Measurements from ENCODE around the gene CNDP2. TPM values are rescaled to one million over a fixed set of nuclear protein-coding genes. Genes with fewer than 3 reads are reported as not detected.

The CNDP2 gene
- total RNA-seq, 4 donors from 2014 or later = 58.4 to 79.9 (median 69.5) TPM

DNA sequence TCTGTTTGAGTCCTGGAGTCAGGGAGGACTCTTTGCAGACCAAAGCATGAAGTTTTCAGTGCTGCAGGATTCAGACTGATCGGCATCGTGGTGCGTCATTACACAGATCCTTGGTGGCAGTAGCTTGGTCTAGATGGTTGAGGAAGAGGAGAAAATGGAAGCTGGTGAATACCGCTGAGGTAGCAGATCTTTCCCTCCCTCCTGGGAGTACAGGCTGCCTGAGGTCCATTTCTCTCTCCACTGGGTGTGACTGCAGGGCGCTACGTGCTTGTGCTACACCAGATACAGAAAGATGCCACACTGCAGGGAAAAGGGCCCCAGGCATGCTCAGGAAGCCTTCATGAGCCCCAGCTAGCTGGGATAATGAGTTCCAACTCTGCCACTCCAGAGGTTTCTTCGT lies 34.9 kb downstream of the CNDP2 start:
- no peaks in the 10 kb centered on the region for H3K9me3 ChIP-seq
- H3K4me3 ChIP-seq = no peak overlapping the region
- no peaks in the 10 kb centered on the region for H3K27me3 ChIP-seq
- DNase-seq (ENCODE audit: low spot score in 2 of 2) = no peak
- TF ChIP-seq EP300 (IDR thresholded peaks at IDR 0.05) = no peak
- TF ChIP-seq POLR2A (IDR thresholded peaks at IDR 0.05) = no peak
- TF ChIP-seq POLR2AphosphoS5 (IDR thresholded peaks at IDR 0.05) = no peak
- TF ChIP-seq, protein P1, sequence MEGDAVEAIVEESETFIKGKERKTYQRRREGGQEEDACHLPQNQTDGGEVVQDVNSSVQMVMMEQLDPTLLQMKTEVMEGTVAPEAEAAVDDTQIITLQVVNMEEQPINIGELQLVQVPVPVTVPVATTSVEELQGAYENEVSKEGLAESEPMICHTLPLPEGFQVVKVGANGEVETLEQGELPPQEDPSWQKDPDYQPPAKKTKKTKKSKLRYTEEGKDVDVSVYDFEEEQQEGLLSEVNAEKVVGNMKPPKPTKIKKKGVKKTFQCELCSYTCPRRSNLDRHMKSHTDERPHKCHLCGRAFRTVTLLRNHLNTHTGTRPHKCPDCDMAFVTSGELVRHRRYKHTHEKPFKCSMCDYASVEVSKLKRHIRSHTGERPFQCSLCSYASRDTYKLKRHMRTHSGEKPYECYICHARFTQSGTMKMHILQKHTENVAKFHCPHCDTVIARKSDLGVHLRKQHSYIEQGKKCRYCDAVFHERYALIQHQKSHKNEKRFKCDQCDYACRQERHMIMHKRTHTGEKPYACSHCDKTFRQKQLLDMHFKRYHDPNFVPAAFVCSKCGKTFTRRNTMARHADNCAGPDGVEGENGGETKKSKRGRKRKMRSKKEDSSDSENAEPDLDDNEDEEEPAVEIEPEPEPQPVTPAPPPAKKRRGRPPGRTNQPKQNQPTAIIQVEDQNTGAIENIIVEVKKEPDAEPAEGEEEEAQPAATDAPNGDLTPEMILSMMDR (IDR thresholded peaks at IDR 0.05) = no peak
- no peak overlapping the region for H3K27ac ChIP-seq
- H3K36me3 ChIP-seq = no peaks in the 10 kb centered on the region
- WGBS = 80% methylated on average over 7 of the region's 7 CpGs
- H3K4me1 ChIP-seq = no peaks in the 10 kb centered on the region

DNA sequence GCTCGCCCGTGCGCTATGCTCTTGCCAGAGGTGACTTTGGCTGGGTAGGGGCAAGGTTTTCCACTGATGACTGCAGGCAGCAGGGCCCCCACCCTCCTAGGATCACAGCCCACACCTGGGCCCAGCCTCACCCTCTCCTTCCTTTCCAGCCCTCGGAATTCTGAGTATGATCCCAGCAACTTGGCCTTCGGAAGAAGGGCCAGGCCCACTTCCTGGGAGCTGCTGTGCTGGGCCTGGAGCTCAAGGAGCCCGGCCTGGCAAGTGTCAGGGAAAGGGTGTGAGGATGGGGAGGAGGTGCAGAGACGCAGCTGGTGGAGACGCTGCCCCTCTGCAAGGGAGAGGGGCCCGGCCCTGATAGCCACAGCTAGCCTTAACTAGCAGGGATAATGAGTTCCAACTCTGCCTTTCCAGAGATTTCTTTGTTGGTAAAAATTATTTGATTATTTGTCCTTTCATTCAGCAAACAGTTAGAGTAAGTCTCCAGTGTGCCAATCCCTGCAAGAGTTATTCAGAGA lies 36.4 kb downstream of the CNDP2 start:
- no peak for TF ChIP-seq POLR2AphosphoS5 (IDR thresholded peaks at IDR 0.05)
- TF ChIP-seq, protein P1 (IDR thresholded peaks at IDR 0.05) = no peak
- TF ChIP-seq POLR2A (IDR thresholded peaks at IDR 0.05) = no peak
- no peak for TF ChIP-seq EP300 (IDR thresholded peaks at IDR 0.05)
- Histone ChIP-seq H3K4me3 (no peak overlapping the region), H3K27me3 (no peaks in the 10 kb centered on the region), H3K9me3 (no peaks in the 10 kb centered on the region), H3K36me3 (no peaks in the 10 kb centered on the region), H3K4me1 (no peaks in the 10 kb centered on the region), H3K27ac (no peak overlapping the region)
- WGBS = 68% methylated on average over 9 of the region's 9 CpGs
- no peak for DNase-seq (ENCODE audit: low spot score in 2 of 2)

DNA sequence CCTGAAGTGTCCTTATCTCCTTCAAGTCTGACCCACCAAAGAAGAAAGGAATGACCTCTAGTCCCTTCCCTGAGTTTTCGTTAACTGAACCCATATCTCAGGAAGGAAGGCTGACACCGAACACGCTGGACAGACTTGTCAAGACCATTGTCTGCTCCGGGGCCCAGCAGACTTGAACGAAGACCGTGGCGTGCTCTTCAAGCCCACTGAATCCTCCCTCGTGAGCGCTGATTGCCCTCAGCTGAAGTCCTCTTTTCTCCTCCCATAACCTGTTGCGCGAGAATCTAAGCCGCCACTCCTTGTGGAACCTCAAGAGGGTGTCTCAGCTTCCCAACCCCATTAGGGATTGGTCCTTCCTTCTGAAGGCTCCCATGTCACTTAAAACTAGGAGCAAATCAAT lies 37.5 kb downstream of the CNDP2 start:
- no peaks in the 10 kb centered on the region for H3K27me3 ChIP-seq
- no peaks in the 10 kb centered on the region for H3K9me3 ChIP-seq
- H3K4me3 ChIP-seq = no peak overlapping the region
- TF ChIP-seq, protein P1 (IDR thresholded peaks at IDR 0.05) = no peak
- TF ChIP-seq EP300 (IDR thresholded peaks at IDR 0.05) (no peak), POLR2AphosphoS5 (IDR thresholded peaks at IDR 0.05) (no peak), POLR2A (IDR thresholded peaks at IDR 0.05) (no peak)
- H3K4me1 ChIP-seq = no peaks in the 10 kb centered on the region
- WGBS = 94% methylated on average over 12 of the region's 12 CpGs
- no peak overlapping the region for H3K27ac ChIP-seq
- H3K36me3 ChIP-seq = no peaks in the 10 kb centered on the region
- no peak for DNase-seq (ENCODE audit: low spot score in 2 of 2)

DNA sequence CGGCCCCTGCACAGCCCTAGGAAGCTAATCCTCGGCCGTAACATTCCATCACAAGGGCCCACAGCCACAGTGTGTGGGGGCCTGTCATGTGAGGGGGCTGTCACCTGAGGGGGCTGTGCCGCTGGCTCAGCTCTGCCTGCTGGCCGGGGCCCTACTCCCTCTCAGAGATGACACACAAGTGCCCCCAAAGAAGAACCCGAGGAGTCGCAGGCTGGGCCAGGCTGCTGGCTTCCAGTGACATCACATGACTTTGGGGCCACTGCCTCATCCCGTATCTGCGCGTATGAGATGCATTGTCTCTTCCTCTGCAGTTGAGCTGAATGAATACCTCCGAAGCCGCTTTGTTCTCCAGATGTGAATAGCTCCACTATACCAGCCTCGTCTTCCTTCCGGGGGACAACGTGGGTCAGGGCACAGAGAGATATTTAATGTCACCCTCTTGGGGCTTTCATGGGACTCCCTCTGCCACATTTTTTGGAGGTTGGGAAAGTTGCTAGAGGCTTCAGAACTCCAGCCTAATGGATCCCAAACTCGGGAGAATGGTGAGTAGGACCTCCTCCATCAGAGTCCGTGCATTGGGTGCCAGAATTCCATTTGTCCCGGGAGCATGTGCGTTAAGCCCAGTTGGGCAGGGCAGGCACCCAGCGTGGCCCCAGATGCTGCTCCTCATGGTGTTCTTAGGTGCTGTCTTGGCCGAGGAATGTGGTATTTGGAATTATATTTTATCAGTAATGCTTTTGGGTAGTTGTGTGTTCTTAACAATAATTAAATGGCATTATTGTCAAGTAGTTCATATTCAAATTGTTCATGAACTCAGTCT lies 38.2 kb downstream of the CNDP2 start, which contains the start of gene CNDP1:
TSS of gene CNDP1 (plus strand) at position 351 of the 820 bp plus-strand sequence. CDS start at position 519, 168 bp downstream.
- TF ChIP-seq POLR2AphosphoS5 (IDR thresholded peaks at IDR 0.05) (no peak), EP300 (IDR thresholded peaks at IDR 0.05) (no peak), POLR2A (IDR thresholded peaks at IDR 0.05) (no peak)
- TF ChIP-seq, protein P1 (IDR thresholded peaks at IDR 0.05) = no peak
- 79% methylated on average over 19 of the region's 21 CpGs for WGBS
- Histone ChIP-seq H3K4me1 (no peaks in the 10 kb centered on the region), H3K36me3 (no peaks in the 10 kb centered on the region), H3K4me3 (no peak within 1 kb of the TSS), H3K27me3 (no peaks in the 10 kb centered on the region), H3K9me3 (no peaks in the 10 kb centered on the region), H3K27ac (no peak within 1 kb of the TSS)
- no peak for DNase-seq (ENCODE audit: low spot score in 2 of 2)

DNA sequence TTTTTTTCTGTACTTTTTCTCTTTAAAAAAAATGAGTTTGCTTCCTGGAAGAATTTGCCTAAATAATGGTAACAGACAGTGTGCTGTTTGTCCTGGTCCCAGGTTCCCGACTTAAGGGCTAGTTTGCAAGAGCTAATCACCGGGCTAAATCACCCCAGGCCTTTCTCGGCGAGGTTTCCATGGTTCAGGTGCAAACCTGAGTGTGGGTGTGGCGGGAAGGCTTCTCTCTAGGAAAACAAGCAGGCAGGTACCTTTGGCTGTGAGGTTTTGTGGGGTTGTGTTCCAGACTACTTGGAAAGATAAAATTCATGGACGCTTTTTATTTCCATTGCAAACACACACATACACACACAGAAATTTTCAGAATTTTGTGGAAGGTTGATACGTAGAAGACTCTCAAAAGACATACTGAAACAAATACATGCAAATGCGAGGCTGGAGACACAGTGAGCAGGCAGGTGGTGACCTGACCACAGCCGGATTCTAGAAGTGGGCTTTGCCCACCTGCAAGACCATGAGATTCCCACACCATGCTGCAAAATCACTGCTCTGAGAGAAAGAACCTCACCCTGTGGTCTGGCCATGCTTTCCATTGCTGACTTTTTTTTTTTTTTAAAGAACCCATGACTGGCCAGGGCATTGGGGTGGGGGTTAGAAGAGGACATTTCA lies 39.0 kb downstream of the CNDP2 start:
- Histone ChIP-seq H3K9me3 (no peaks in the 10 kb centered on the region), H3K4me3 (no peak overlapping the region), H3K36me3 (no peaks in the 10 kb centered on the region), H3K4me1 (no peaks in the 10 kb centered on the region), H3K27ac (no peak overlapping the region), H3K27me3 (no peaks in the 10 kb centered on the region)
- no peak for DNase-seq (ENCODE audit: low spot score in 2 of 2)
- no peak for TF ChIP-seq POLR2AphosphoS5 (IDR thresholded peaks at IDR 0.05)
- TF ChIP-seq, protein P1 (IDR thresholded peaks at IDR 0.05) = no peak
- no peak for TF ChIP-seq POLR2A (IDR thresholded peaks at IDR 0.05)
- TF ChIP-seq EP300 (IDR thresholded peaks at IDR 0.05) = no peak
- WGBS = 61% methylated on average over 9 of the region's 9 CpGs
